ENCODE measurements around the gene CTNNBIP1.

CTNNBIP1 gene

DNA sequence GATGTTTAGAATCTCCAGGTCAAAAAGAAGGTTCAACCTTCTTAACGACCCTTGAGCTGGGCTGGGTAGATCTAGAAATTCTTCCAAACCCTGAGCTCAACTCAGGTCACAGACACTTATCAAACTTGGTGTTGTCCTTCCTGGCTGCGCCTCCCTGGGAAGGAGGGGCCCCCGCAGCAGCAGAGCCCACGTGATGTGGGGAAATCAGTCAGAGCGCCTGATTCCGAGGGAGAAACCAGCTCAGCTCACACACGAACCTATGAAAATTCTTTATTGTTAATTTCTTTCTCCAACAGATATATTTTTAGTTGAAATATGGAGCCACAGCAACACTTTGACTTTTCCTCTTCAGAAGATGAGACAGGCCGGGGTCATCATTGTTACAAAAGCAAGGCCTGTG lies 62.0 kb downstream of the CTNNBIP1 start:
- no peak for ATAC-seq
- TF ChIP-seq, protein P1, sequence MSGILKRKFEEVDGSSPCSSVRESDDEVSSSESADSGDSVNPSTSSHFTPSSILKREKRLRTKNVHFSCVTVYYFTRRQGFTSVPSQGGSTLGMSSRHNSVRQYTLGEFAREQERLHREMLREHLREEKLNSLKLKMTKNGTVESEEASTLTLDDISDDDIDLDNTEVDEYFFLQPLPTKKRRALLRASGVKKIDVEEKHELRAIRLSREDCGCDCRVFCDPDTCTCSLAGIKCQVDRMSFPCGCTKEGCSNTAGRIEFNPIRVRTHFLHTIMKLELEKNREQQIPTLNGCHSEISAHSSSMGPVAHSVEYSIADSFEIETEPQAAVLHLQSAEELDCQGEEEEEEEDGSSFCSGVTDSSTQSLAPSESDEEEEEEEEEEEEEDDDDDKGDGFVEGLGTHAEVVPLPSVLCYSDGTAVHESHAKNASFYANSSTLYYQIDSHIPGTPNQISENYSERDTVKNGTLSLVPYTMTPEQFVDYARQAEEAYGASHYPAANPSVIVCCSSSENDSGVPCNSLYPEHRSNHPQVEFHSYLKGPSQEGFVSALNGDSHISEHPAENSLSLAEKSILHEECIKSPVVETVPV (CRISPR knock-in tag; IDR thresholded peaks at IDR 0.05) = no peak

DNA sequence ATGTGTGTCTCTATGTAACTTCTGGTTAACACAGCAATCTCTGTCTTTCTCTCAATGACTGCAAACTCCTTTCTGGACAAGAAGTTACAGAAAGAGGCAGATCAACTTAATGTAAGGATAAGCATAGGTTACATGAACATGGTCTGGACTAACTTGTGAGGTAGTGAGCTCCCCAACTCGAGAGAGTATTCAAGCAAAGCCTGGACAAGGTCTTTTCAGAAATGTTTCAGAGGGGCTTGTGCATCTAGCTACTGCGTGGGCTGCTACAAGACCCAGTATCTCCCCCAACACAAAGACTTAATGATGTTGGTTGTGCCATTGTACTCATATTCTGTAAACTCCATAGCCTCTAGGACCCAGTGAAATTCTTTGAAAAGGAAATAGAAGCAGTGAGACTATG lies 62.8 kb downstream of the CTNNBIP1 start:
- no peak for ATAC-seq
- TF ChIP-seq ZNF70 (CRISPR knock-in tag; IDR thresholded peaks at IDR 0.05) (no peak), OSR1 (CRISPR knock-in tag; IDR thresholded peaks at IDR 0.05) (no peak), ARNTL (CRISPR knock-in tag; IDR thresholded peaks at IDR 0.05; ENCODE audit: borderline replicate concordance, low read depth) (no peak), ZNF8 (CRISPR knock-in tag; IDR thresholded peaks at IDR 0.05) (no peak), BACH2 (CRISPR knock-in tag; IDR thresholded peaks at IDR 0.05; ENCODE audit: borderline replicate concordance) (no peak), ZNF565 (CRISPR knock-in tag; conservative IDR thresholded peaks at IDR 0.05; ENCODE audit: low read depth) (no peak)
- TF ChIP-seq, protein P2, sequence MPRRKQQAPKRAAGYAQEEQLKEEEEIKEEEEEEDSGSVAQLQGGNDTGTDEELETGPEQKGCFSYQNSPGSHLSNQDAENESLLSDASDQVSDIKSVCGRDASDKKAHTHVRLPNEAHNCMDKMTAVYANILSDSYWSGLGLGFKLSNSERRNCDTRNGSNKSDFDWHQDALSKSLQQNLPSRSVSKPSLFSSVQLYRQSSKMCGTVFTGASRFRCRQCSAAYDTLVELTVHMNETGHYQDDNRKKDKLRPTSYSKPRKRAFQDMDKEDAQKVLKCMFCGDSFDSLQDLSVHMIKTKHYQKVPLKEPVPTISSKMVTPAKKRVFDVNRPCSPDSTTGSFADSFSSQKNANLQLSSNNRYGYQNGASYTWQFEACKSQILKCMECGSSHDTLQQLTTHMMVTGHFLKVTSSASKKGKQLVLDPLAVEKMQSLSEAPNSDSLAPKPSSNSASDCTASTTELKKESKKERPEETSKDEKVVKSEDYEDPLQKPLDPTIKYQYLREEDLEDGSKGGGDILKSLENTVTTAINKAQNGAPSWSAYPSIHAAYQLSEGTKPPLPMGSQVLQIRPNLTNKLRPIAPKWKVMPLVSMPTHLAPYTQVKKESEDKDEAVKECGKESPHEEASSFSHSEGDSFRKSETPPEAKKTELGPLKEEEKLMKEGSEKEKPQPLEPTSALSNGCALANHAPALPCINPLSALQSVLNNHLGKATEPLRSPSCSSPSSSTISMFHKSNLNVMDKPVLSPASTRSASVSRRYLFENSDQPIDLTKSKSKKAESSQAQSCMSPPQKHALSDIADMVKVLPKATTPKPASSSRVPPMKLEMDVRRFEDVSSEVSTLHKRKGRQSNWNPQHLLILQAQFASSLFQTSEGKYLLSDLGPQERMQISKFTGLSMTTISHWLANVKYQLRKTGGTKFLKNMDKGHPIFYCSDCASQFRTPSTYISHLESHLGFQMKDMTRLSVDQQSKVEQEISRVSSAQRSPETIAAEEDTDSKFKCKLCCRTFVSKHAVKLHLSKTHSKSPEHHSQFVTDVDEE (CRISPR knock-in tag; IDR thresholded peaks at IDR 0.05) = no peak
- TF ChIP-seq, protein P3, sequence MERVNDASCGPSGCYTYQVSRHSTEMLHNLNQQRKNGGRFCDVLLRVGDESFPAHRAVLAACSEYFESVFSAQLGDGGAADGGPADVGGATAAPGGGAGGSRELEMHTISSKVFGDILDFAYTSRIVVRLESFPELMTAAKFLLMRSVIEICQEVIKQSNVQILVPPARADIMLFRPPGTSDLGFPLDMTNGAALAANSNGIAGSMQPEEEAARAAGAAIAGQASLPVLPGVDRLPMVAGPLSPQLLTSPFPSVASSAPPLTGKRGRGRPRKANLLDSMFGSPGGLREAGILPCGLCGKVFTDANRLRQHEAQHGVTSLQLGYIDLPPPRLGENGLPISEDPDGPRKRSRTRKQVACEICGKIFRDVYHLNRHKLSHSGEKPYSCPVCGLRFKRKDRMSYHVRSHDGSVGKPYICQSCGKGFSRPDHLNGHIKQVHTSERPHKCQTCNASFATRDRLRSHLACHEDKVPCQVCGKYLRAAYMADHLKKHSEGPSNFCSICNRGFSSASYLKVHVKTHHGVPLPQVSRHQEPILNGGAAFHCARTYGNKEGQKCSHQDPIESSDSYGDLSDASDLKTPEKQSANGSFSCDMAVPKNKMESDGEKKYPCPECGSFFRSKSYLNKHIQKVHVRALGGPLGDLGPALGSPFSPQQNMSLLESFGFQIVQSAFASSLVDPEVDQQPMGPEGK (CRISPR knock-in tag; IDR thresholded peaks at IDR 0.05; ENCODE audit: borderline replicate concordance) = no peak
- TF ChIP-seq, protein P1 (CRISPR knock-in tag; IDR thresholded peaks at IDR 0.05) = no peak

DNA sequence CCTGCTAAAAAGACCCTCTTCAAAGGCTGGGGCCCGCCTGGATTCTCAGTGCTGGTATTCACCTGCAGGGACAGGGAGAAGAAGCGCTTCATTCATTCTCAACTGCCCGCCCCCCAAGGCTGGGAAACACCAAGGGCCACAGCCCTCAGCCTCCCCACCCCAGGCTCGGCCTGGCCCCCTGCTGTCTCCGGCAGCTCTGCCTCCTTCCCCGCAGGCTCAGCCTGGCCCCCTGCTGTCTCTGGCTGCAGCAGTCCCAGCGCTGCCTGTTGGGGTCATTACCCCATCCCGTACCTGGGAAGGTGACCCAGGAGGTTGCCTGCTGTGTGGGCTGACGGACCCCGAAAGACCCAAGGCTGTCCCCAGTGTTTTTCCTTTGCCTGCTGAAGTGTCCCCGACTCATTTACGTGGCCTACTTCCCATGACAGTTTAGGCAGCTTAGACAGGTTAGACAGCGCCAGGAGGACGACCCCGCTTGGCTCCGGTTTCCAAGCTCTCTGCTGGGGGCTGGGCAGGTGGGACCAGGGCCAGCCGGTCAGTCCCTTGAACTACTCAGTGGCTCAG lies 63.4 kb downstream of the CTNNBIP1 start:
- ATAC-seq = no peak

DNA sequence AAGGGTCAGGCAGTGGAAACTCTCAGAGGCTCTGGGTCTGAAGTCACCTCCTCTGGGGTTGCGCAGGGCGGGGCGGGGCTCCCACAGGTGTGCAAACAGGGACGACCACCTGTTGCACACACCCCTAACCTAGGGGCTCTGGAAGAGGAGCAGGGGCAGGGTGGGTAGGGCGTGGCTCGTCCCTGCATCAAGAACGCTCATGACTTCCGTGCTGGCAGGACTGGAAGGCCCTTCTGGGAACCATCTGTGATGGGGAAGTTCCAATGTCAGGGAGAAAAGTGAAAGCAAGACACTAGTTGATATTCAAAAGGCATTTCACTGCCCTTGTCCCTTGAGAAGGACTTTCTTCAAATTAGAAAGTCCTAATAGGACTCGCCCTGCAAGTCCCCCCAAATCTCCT lies 64.2 kb downstream of the CTNNBIP1 start:
- ATAC-seq = no peak
- TF ChIP-seq OSR1 (CRISPR knock-in tag; IDR thresholded peaks at IDR 0.05) (no peak), TCF4 (CRISPR knock-in tag; IDR thresholded peaks at IDR 0.05; ENCODE audit: borderline replicate concordance) (no peak), SNAI2 (CRISPR knock-in tag; IDR thresholded peaks at IDR 0.05) (no peak), ZNF70 (CRISPR knock-in tag; IDR thresholded peaks at IDR 0.05) (no peak), ZFP30 (CRISPR knock-in tag; IDR thresholded peaks at IDR 0.05) (no peak), PPARA (CRISPR knock-in tag; IDR thresholded peaks at IDR 0.05; ENCODE audit: borderline replicate concordance) (no peak), BACH2 (CRISPR knock-in tag; IDR thresholded peaks at IDR 0.05; ENCODE audit: borderline replicate concordance) (no peak), ZFP3 (CRISPR knock-in tag; IDR thresholded peaks at IDR 0.05) (no peak), GLIS3 (CRISPR knock-in tag; IDR thresholded peaks at IDR 0.05) (no peak), ZNF565 (CRISPR knock-in tag; conservative IDR thresholded peaks at IDR 0.05; ENCODE audit: low read depth) (no peak), RARB (CRISPR knock-in tag; IDR thresholded peaks at IDR 0.05) (no peak)
- TF ChIP-seq, protein P2 (CRISPR knock-in tag; IDR thresholded peaks at IDR 0.05) = no peak
- TF ChIP-seq, protein P4, sequence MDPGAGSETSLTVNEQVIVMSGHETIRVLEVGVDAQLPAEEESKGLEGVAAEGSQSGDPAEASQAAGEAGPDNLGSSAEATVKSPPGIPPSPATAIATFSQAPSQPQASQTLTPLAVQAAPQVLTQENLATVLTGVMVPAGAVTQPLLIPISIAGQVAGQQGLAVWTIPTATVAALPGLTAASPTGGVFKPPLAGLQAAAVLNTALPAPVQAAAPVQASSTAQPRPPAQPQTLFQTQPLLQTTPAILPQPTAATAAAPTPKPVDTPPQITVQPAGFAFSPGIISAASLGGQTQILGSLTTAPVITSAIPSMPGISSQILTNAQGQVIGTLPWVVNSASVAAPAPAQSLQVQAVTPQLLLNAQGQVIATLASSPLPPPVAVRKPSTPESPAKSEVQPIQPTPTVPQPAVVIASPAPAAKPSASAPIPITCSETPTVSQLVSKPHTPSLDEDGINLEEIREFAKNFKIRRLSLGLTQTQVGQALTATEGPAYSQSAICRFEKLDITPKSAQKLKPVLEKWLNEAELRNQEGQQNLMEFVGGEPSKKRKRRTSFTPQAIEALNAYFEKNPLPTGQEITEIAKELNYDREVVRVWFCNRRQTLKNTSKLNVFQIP (CRISPR knock-in tag; IDR thresholded peaks at IDR 0.05; ENCODE audit: borderline replicate concordance, low read depth) = no peak
- TF ChIP-seq, protein P5, sequence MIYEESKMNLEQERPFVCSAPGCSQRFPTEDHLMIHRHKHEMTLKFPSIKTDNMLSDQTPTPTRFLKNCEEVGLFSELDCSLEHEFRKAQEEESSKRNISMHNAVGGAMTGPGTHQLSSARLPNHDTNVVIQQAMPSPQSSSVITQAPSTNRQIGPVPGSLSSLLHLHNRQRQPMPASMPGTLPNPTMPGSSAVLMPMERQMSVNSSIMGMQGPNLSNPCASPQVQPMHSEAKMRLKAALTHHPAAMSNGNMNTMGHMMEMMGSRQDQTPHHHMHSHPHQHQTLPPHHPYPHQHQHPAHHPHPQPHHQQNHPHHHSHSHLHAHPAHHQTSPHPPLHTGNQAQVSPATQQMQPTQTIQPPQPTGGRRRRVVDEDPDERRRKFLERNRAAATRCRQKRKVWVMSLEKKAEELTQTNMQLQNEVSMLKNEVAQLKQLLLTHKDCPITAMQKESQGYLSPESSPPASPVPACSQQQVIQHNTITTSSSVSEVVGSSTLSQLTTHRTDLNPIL (CRISPR knock-in tag; IDR thresholded peaks at IDR 0.05; ENCODE audit: low read depth) = no peak
- TF ChIP-seq, protein P1 (CRISPR knock-in tag; IDR thresholded peaks at IDR 0.05) = no peak

More for the DNA sequence above, 63.4 kb downstream of the CTNNBIP1 start:
- TF ChIP-seq ZFP30 (CRISPR knock-in tag; IDR thresholded peaks at IDR 0.05) (no peak), OSR1 (CRISPR knock-in tag; IDR thresholded peaks at IDR 0.05) (no peak)
